ENCODE data around the gene EME2.

Gene EME2, protein sequence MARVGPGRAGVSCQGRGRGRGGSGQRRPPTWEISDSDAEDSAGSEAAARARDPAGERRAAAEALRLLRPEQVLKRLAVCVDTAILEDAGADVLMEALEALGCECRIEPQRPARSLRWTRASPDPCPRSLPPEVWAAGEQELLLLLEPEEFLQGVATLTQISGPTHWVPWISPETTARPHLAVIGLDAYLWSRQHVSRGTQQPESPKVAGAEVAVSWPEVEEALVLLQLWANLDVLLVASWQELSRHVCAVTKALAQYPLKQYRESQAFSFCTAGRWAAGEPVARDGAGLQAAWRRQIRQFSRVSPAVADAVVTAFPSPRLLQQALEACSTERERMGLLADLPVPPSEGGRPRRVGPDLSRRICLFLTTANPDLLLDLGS

DNA sequence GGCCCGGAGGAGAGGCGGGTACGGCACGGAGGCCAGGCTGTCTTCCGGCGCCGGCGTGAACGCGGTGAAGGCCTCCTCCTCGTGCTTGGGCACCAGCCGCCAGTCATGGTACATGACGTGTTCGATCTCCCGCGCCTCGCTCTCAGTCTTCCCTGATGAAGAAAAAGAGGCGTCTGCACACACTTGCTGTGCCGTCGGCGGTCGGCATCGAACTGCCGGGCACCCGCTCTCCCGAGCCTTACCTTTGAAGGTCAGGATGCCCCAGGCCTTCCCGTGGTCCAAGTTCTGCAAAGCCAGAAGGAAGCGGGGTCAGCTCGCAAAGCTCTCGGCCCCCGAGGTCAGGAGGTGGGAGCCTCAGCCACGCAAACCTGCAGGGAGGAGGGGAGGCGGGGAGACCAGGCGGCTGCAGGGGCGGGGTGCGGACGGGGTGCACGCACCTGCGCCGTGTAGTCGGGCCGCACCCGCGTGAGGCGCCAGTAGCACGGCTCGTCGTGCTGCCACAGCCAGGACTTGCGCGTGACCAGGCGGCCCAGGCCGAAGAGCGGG, at the start of gene EME2:
Gene EME2, plus strand, starts transcription at position 449 of the 546 bp plus-strand sequence. CDS start 418 bp downstream, outside the sequence.
- TF ChIP-seq TEAD4 (IDR thresholded peaks at IDR 0.05): no peak

DNA sequence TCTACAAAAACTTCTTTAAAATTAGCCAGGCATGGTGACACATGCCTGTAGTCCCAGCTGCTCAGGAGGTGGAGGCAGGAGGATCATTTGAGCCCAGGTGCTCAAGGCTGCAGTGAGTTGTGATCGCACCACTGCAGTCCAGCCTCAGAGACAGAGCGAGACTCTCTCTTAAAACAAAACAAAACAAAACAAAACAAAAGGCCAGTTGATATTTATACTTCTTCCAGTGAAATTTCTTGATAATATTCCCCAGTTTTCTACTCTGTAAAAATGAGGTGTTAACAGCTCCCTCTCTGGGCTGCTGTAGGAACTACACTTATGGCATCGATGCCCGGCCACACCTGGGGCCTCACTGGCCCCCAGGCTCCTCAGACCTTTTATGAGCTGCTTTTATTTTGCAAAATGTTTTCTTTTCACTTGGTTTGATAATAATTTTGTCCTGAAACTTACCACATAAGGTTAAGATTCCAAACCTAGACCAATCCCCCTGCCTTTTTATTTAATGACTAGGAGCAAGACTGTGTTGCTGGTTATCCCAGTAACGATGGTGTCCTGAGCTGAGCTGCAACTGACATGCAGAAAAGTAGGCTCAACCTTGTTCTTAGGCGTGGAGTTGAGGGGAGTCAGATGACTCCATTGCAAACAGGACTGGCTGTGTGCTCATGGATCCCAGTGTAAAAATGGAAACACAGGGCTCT, 49.0 kb upstream of the EME2 start:
- TF ChIP-seq RAD21 (IDR thresholded peaks at IDR 0.05; ENCODE audit: low read depth): peak; percentile 50
- TF ChIP-seq NFIC (IDR thresholded peaks at IDR 0.05): no peak

DNA sequence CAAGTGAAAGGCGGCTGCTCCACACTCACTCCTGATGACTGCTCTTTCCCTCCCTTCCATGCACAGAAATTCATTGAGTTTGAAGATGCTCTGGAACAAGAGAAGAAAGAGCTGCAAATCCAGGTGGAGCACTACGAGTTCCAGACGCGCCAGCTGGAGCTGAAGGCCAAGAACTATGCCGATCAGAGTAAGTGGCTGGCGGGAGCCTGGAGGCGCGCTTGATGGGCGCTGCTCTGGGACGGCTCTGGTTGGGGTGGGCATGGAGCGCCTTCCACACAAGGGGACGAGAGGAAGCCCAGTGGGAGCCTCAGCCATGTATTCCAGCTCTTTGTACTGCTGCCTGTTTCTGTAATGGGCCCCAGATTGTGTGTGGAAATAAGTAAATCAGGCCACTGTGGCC, 48.1 kb upstream of the EME2 start:
- TF ChIP-seq TCF12 (IDR thresholded peaks at IDR 0.05; ENCODE audit: low read depth): no peak
- no peak for TF ChIP-seq ZBTB7A (IDR thresholded peaks at IDR 0.05; ENCODE audit: low read depth)

DNA sequence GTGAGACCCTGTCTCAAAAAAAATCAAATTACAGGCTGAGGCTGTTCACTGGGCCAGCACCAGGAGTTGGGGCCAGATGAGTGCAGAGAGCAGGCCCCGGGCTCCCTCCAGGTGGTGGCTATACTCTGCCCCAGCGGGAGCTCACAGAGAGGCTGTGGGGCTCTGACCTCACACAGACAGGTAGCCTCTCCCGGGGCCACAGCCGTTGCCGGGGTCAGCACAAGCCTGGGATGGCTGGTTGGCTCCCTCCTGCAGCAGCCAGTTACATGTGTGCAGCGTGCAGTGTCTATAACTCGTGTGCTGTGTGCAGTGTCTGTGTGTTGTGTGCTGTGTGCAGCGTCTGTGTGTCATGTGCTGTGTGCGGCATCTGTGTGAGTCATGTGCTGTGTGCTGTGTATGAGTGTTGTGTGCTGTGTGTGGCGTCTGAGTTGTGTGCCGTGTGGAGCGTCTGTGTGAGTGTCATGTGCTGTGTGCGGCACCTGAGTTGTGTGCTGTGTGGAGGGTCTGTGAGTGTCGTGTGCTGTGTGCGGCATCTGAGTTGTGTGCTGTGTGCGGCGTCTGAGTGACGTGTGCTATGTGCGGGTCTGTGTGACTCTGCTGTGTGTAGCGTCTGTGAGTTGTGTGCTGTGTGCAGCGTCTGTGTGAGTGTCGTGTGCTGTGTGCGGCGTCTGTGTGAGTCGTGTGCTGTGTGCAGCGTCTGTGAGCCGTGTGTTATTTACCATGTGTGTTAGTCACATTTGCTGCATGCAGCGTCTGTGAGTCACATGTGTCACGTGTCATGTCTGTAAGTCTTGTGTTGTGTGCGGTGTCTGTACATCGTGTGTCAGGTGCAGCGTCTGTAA, 45.7 kb upstream of the EME2 start:
- TF ChIP-seq, protein P1, sequence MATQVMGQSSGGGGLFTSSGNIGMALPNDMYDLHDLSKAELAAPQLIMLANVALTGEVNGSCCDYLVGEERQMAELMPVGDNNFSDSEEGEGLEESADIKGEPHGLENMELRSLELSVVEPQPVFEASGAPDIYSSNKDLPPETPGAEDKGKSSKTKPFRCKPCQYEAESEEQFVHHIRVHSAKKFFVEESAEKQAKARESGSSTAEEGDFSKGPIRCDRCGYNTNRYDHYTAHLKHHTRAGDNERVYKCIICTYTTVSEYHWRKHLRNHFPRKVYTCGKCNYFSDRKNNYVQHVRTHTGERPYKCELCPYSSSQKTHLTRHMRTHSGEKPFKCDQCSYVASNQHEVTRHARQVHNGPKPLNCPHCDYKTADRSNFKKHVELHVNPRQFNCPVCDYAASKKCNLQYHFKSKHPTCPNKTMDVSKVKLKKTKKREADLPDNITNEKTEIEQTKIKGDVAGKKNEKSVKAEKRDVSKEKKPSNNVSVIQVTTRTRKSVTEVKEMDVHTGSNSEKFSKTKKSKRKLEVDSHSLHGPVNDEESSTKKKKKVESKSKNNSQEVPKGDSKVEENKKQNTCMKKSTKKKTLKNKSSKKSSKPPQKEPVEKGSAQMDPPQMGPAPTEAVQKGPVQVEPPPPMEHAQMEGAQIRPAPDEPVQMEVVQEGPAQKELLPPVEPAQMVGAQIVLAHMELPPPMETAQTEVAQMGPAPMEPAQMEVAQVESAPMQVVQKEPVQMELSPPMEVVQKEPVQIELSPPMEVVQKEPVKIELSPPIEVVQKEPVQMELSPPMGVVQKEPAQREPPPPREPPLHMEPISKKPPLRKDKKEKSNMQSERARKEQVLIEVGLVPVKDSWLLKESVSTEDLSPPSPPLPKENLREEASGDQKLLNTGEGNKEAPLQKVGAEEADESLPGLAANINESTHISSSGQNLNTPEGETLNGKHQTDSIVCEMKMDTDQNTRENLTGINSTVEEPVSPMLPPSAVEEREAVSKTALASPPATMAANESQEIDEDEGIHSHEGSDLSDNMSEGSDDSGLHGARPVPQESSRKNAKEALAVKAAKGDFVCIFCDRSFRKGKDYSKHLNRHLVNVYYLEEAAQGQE (IDR thresholded peaks at IDR 0.05; ENCODE audit: low read depth): no peak
- TF ChIP-seq EP300 (IDR thresholded peaks at IDR 0.05; ENCODE audit: borderline replicate concordance) (no peak), EGR1 (IDR thresholded peaks at IDR 0.05) (no peak)

DNA sequence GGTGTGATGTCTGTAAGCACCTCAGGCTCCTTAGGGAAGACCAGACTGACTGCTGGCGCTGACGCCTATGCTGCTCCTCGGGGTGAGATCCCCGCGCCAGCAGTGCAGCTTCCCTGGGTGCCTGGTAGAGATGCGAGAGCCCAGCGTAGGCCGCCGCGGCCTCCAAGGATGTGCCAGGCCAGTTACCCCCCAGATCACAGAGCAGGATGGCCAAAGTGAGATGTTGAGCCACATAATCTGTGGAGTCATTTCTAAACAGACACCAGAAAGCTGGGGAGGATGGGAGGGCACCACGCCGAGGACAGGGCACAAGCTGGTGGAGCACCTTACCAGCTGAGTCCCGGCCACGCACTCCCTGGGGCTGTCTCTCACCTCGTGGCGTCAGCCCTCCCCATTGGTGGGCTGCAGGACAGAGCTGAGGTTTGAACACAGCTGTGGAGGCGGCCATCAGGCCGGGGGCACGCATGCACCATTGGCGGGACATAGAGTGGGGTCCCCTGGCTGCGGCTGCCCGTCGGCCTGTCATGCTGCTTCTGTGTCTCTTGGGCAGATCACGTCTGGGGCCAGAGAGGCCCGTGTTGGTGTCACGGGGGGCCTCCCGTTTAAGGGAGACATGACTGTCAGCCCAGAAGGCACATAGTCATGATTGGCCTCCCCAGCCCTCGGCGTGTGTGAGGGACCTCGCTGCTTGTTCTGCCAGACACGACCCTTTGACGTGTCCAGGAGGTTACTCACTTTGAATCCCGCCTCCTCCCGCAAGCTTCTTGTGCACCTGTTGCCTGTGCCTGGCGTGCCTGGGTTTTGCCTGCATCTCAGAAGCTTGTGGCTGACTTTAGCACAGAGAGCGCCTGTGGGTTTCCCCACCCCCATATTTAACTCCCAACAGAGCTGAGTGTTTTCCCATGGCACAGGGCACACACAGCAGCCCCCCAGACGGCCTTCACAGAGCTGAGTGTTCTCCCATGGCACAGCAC, 44.7 kb upstream of the EME2 start:
- TF ChIP-seq TEAD4 (IDR thresholded peaks at IDR 0.05) (no peak), TCF12 (IDR thresholded peaks at IDR 0.05; ENCODE audit: low read depth) (no peak), EP300 (IDR thresholded peaks at IDR 0.05; ENCODE audit: borderline replicate concordance) (no peak)
- TF ChIP-seq, protein P2, sequence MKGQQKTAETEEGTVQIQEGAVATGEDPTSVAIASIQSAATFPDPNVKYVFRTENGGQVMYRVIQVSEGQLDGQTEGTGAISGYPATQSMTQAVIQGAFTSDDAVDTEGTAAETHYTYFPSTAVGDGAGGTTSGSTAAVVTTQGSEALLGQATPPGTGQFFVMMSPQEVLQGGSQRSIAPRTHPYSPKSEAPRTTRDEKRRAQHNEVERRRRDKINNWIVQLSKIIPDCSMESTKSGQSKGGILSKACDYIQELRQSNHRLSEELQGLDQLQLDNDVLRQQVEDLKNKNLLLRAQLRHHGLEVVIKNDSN (IDR thresholded peaks at IDR 0.05): no peak

DNA sequence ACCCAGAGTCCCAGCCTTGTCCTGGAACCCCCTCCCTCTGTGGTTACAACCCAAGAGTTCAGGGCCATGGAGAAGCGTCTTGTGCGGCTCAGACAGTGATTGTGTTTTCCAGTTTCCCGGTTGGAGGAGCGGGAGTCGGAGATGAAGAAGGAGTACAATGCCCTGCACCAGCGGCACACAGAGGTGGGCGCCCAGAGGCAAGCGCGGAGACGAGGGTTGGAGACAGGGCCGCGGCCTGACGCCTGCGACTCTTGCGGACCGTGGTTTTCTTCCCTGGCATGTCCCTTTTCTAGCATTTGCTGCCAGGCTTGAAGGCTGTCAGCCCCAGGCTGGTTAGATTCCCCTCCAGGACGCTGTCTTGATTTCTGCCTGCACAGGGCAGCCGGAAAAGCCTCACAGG, 43.6 kb upstream of the EME2 start:
- TF ChIP-seq, protein P3, sequence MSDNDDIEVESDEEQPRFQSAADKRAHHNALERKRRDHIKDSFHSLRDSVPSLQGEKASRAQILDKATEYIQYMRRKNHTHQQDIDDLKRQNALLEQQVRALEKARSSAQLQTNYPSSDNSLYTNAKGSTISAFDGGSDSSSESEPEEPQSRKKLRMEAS (IDR thresholded peaks at IDR 0.05): no peak
- TF ChIP-seq YY1 (IDR thresholded peaks at IDR 0.05; ENCODE audit: low read depth) (no peak), TEAD4 (IDR thresholded peaks at IDR 0.05) (no peak), TAF1 (IDR thresholded peaks at IDR 0.05; ENCODE audit: low read depth) (no peak), ZBTB7A (IDR thresholded peaks at IDR 0.05; ENCODE audit: low read depth) (no peak), EP300 (IDR thresholded peaks at IDR 0.05; ENCODE audit: borderline replicate concordance) (no peak), RAD21 (IDR thresholded peaks at IDR 0.05; ENCODE audit: low read depth) (no peak), NFIC (IDR thresholded peaks at IDR 0.05) (no peak), TCF12 (IDR thresholded peaks at IDR 0.05; ENCODE audit: low read depth) (no peak), CEBPB (IDR thresholded peaks at IDR 0.05) (no peak)
- TF ChIP-seq, protein P2 (IDR thresholded peaks at IDR 0.05): no peak
- TF ChIP-seq, protein P1 (IDR thresholded peaks at IDR 0.05; ENCODE audit: low read depth): no peak

Measured in Ishikawa (cell line).